A549 treated with AZD9567 at 1 μM for 4 hours (cell line): Measurements from ENCODE around the gene BTAF1. TPM values are rescaled to one million over a fixed set of nuclear protein-coding genes. Genes with fewer than 3 reads are reported as not detected.

Experiments
- total RNA-seq: library from RNA; stranded (reverse); fragments of 200-300 nt; extraction: Qiagen RNA extraction; gene quantifications from 5 replicates; pipeline ENCODE4 v1.2.3, GENCODE V29; 2022; ENCODE audit not compliant: insufficient read depth

Gene BTAF1
- 10.4 to 15.7 TPM (median 14.8 TPM) in 5 replicates for total RNA-seq

GRCh38 chr10:91923371-91924211 is at the start of gene BTAF1:
Gene BTAF1 (plus strand): TSS chr10:91923770. CDS start chr10:91924077, 307 bp downstream.

GRCh38 chr10:91909117-91909677 is 14.4 kb upstream of the BTAF1 start, which contains the start of gene FGFBP3:
Gene FGFBP3 (minus strand): TSS chr10:91909486. CDS start chr10:91908969, 517 bp downstream.

Other genes with a start within 250 kb of the BTAF1 start
- 15.6 to 30.7 TPM (median 21.2 TPM) in 5 replicates for gene TNKS2, start 125.3 kb upstream of the BTAF1 start, total RNA-seq
- gene FGFBP3, start 14.3 kb upstream of the BTAF1 start, total RNA-seq, result 2.5 to 2.6 TPM (median 2.6 TPM) in 5 replicates